HG03521 (cell line): ENCODE results near the gene RBM8A.

Experiments used
- ATAC-seq: cut with Tn5 transposase; IDR thresholded peaks from one replicate; pipeline ENCODE4 v1.9.1; 2021; ENCODE audit warnings: mild to moderate bottlenecking, moderate library complexity; ENCODE audit not compliant: unreplicated experiment

Gene RBM8A

DNA sequence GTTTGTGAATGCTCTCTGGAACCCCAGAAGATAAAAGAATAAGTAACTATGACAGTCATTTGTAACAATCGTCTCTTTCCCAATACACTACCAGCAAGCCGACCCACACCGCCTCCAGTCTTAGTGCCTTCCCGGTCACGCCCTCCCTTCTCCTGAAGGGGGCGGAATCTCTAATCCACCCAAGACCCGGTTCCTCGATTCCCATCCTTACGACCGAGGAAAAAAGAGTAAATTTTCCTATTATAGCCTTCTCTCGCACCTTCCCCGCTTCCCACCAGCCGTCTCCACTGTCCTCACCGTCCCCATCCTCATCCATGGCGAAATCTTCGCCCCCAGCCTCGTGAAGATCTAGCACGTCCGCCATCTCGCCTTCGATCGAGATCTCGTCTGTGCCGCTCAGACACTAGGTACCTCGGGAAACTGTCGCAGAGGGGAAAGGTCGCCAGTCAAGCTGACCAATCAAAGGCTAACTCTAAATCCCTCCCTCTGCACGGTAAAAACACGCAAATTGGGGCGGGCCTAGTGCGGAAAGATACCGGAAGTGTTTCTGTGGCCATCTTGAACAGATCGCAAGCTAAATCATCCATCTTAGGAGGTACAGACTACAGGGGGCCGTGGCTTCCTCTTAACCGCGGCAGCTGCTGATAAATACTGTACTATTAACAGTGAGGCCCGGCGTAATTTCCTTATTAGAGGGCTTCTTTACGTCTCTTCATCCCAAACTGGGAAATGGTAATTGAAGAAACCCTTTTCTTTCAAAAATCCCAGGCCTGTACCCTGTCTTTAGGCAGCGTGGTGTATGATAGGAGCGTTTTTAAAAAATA lies at the start of gene RBM8A:
Gene RBM8A (minus strand): TSS at position 422 of the 824 bp plus-strand sequence. CDS start 58 bp downstream, at position 364.
- ATAC-seq, result peak; percentile 95

GRCh38 chr1:145977016-145977415 lies 49.7 kb upstream of the RBM8A start:
- no peak for ATAC-seq

DNA sequence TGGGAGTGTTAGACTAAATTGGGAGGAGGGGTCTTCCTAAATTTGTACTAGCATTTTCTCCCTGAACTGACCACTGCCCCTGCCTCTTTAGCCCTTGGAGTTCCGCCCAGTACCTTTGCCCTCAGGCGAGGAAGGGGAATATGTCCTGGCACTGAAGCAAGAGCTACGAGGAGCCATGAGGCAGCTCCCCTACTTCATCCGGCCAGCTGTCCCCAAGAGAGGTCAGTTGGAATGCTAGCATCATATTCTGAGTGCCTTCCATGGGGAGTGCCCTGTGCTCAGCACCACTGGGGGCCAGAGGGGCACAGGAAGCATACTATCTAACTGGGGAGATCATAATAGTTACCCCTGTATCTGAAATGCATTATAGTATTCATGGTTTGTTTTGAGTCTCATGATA lies 47.9 kb upstream of the RBM8A start:
- ATAC-seq, result no peak

GRCh38 chr1:145974721-145975120 lies 47.4 kb upstream of the RBM8A start:
- ATAC-seq, result no peak

DNA sequence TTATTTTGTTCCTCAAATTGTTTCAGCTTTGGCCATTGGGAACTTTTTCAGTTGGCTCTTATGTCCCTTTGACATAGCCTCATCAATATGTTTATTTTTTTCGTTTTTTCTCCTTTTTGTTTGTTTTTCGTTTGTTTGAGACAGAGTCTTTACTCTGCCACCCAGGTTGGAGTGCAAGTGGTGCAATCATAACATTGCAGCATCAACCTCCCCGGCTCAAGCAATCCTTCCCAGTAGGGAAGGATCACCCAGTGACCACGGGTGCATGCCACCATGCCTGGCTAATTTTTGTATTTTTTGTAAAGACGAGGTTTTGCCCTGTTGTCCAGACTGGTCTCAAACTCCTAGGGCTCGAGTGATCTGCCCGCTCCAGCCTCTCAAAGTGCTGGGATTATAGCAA lies 45.3 kb upstream of the RBM8A start:
- ATAC-seq, result no peak

GRCh38 chr1:145967288-145967687 lies 40.0 kb upstream of the RBM8A start:
- ATAC-seq, result no peak

GRCh38 chr1:145965119-145965744 lies 37.9 kb upstream of the RBM8A start:
- ATAC-seq, result no peak

- peak; percentile 90 for ATAC-seq
Observed at GRCh38 chr1:145964328-145965118, 37.2 kb upstream of the RBM8A start, which contains the start of the genes ANKRD34A and POLR3GL. Gene ANKRD34A (minus strand): TSS chr1:145964575. CDS start chr1:145961759, 2,816 bp downstream. Gene POLR3GL (plus strand): TSS chr1:145964690. CDS start chr1:145974866, 10,176 bp downstream.

DNA sequence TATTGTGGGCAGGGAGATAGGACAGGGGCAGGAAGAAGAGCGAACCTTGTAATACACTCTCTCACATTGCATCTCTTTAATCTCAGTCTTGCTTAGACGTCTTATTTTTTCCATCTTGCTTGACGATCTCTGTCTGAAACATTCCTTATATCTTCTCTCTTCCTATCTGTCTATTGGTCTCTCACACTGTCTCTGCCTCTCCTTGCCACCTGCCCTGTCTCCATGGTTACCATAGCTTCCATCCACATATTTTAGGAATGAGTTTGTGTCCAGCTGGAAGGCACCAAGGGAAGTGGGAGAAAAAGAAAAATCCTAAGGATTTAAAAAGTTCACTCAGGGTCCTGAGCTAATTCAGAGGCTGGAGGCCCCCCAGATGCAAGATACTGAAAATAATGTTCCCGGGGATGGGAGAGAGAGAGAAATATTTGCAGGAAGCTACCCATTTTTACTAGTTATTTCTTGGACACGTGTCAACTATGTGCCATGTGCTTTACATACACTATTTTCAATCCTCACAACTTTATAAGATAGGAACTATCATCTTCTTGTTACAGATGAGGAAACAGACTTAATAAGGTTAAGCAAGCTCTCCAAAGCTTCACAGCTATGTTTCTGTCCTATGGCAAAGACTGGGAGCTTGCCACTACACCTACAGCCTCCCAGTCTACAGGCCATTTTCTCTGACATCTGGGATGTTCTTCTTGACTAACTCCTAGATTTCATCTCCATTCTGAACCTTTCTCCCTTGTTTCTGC lies 36.2 kb upstream of the RBM8A start:
- ATAC-seq, result no peak

GRCh38 chr1:145962157-145963102 lies 35.1 kb upstream of the RBM8A start:
- no peak for ATAC-seq

- ATAC-seq, result no peak
Observed at GRCh38 chr1:145961425-145962156, 34.3 kb upstream of the RBM8A start.

DNA sequence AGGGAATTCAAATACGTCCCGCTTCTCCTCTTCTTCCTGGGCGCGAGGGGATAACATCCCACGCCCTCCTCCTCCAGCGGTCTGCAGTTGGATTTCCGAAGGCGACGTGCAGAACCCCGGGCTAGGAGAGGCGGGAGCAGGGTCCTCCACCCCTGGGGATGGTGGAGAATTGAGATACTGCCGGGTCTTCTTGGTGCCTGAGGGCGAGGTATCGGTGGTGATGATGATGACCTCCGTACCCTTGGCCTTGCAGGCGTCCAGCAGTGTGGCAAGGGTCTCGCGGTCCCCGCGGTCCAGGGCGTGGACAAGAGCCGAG lies 33.8 kb upstream of the RBM8A start:
- no peak for ATAC-seq

DNA sequence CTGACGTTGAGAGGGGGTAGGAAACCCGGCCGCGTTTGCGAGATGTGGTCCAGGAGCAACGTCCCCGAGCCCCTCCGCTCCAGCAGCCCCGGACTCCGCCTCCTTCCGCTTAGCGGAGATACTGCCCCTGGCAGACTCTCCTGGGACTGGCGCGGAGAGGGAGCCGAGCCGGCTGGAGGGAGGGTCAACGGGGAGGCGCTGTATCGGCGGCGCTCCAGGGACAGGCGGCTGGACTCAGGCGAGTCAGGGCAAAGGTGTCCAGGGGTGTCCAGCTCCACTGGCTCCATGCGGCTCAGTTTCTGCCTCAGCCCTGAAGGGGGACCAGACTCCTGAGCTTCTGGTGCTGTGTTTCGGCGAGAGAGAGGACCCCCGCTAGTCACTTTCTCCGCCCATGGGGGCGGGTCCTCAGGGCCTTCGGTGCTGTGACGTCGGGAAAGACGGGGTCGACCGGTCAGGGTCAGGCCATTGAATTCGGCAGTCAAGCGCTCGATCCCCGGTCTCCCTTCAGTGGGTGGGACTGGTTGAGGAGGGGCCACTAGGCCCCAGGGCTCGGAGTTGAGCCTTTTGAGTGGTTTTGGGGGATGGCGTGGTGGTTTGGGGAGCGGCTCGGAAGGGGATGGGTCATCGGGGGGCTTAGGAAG lies 33.3 kb upstream of the RBM8A start:
- no peak for ATAC-seq

DNA sequence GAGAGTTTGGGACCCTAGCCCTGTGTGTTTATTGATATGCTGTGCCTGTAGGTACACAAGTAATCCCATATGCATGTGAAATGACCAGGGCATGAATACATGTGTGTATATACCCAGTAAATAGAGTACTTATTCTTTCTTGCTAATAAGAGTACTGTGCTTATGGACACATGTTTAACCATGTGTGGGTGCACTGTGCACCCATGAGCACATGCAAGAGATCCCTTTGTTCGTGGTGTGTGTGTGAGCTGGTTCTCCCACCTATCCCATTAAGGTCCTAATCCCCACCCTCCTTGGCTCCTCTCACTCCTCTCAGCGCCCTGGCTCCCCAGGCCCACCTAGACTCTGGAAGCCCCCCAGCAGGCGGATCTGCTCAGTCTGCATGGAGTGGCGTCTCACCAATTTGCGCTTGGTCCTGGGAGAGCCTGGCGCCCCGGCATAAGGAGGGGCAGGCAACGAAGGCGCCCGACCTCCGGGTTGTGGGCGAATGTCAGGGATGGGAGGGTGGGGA lies 32.7 kb upstream of the RBM8A start:
- ATAC-seq, result no peak

DNA sequence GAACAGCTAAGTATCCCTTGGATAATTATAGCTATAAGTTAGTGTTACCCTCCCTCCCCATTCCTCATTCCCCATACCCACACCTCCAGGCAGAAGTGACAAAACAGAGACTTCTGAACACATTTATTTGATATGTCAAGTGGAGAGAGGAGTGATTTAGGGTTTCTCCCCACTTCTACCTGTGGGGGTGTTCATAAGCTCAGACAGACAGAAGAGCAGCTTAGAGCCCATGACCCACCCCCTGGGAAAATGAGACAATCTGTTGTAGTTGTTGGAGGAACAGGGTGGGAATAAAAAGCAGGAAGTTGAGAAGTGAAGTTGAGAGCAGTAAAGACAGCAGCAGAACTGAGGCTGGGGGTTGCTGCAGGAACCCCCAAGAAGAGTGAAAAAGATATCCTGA lies 32.0 kb upstream of the RBM8A start:
- ATAC-seq, result no peak

GRCh38 chr1:145958734-145959133 lies 31.4 kb upstream of the RBM8A start:
- no peak for ATAC-seq

- peak; percentile 86 for ATAC-seq
Observed at GRCh38 chr1:145957443-145958319, 30.4 kb upstream of the RBM8A start, which contains the start of gene LIX1L. Gene LIX1L (minus strand): TSS chr1:145958017. CDS start chr1:145957927, 90 bp downstream.
